Stimulated activated CD8-positive, alpha-beta memory T cell treated with anti-CD3 and anti-CD28 coated beads, Interleukin-7, amount 100 ng/mL, for 1 hour (primary cell): Measurements from ENCODE around the gene TRIP13.
"Not testable (repeated sequence)": the region's sequence is repeated elsewhere in the genome, so short reads cannot be mapped to it uniquely, and the experiment has no call there.

ENCODE experiments used
- DNase-seq, 2 donors: peaks; one replicate each; pipeline ENCODE4 v3.0.0-alpha.2; 2020; ENCODE audit warnings: low read depth in 2 of 2

Gene TRIP13

GRCh38 chr5:891117-891836, 1.4 kb upstream of the TRIP13 start:
- no peak for DNase-seq

DNA sequence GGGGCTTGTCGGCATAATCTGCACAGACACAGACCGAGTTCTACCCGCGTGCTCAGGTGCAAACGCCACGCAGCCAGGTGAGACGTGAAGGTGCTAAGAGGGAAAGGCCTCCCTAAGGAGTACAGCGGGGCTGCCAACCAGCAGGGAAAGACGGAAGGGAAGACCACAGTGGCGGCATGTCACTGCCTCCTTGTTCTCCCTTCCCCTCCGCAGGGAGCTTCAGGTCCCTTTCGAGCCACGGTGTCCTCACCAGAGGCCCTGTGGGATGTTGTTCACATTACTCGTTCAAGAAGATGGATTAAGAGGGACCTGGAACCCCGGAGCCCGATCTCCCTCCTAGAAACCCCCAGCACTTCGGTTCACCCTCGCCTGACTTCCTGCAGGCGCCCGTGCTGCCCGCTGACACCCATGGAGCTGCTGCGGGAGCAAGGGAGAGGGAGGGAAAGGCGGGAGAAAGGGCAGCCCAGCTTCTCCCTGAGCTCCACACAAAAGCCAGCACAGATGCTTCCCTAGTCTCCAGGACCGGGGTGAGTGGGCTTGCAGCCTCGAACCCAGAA, 769 bp upstream of the TRIP13 start:
- DNase-seq, result no peak

DNA sequence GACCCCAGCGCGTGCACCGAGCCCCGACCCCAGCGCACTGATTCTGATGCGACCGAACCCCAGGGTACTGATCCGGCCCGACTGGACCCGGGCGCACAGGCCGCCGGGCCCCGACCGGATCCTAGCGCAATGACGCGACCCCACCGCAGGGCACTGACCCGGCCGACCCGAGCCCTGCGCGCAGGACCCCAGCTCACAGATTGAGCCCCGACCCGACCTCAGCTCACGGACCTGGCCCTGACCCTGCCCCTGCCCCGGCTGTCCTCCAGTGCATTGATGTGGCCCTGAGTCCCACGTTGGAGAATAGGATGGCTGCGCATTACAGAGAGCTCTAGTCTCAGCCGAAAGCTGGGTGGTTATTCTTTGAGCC, 438 bp downstream of the TRIP13 start:
- DNase-seq, result no peak

DNA sequence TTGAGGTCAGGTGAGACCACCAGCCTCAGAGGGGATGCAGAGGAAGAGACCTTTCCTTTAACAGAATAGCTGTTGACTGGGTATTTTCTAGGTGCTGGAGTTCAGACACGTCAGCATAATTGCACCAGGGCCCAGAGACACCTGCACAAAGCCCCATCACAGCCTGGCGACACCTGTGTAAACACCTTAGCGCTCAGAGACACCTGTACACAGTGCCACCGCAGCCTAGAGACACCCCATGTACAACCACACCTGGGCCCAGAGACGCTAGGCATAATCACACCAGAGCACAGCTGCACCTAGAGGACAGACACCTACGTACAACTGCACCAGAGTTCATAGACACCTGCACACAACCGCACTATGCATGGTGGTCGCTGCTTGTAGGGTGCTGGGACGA, 1.0 kb downstream of the TRIP13 start:
- no peak for DNase-seq

DNA sequence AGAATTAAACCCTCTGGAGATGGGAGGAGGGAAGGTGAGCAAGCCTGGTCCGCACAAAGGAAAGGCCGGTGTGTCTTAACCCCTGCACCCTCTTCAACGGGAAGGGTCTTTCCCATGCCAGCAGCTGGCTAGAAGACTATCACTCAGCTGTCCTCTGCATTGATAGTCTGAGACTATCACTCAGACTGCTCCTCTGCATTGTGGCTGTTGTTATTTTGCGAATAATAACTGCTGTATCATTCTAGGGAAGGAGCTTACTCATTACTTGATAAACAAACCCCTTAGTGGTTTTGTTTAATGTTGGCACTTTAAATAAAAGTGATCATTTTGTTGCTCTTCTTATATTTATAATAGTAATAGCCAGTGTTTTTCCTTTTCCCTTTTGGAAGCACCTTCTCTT, 8.1 kb downstream of the TRIP13 start:
- DNase-seq, result no peak

DNA sequence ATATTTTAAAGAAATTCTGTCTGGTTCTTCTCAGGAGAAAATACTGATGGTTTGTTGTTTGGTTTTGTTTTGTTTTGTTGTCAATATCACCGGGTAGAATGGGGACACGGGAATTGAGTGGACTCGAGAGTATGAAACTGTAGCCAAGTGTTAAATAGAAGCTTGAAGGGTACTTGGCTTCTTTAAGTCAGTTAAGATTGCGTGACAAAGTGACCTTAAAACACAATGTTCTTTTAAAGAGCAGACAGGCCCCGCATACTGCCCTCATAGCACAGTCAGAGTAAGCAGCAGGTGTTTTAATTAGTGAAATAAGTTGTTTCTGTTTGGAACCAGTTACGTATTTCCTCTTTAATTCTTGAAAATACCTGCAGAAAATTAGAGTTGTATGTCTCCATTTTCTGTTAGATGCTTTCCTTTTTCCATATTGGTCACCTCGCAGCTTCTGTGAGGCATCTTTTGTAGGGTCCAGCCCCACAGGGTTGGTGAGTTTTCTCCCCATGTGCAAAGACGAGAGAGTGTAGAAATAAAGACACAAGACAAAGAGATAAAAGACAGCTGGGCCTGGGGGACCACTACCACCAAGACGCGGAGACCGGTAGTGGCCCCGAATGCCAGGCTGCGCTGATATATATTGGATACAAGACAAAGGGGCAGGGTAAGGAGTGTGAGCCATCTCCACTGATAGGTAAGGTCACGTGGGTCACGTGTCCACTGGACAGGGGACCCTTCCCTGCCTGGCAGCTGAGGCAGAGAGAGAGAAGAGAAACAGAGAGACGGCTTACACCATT, 9.6 kb downstream of the TRIP13 start:
- no peak for DNase-seq

DNA sequence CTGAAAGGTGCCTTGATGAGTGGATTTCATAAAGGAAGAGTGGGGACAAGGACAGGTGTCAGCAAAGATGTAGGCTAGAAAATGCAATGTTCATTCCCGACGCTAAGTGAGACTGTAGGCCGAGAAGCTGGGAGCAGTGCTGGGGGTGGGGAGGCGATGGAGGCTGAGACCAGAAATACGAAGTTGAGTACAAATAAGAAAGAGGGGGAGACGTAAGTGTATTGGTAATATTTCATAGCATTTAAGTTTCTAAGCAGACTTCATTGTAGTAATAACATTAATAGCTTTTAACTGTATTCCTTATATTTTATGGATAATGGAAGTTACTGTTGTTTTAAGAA, 11.0 kb downstream of the TRIP13 start:
- no peak for DNase-seq

- no peak for DNase-seq
Measured at GRCh38 chr5:905139-905642, 12.5 kb downstream of the TRIP13 start.

GRCh38 chr5:907366-907910, 14.8 kb downstream of the TRIP13 start:
- no peak for DNase-seq

DNA sequence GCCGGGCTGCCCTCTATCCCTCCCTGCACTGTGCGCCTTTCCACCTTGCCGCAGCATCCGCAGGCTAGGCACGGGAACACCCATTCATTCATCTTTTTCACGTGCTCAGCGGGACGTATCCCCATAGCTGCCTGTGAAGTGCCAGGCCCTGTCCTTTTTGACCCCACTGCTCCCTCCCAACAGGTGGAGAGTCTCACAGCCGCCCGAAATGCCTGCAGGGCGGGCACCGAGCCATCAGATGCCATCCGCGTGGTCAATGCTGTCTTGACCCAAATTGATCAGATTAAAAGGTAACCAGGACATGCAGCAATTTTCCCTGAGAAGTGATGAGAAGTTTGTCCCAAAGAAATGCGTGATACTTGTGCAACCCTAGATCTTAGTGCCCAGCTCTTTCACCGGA, 15.5 kb downstream of the TRIP13 start:
- DNase-seq, result no peak

DNA sequence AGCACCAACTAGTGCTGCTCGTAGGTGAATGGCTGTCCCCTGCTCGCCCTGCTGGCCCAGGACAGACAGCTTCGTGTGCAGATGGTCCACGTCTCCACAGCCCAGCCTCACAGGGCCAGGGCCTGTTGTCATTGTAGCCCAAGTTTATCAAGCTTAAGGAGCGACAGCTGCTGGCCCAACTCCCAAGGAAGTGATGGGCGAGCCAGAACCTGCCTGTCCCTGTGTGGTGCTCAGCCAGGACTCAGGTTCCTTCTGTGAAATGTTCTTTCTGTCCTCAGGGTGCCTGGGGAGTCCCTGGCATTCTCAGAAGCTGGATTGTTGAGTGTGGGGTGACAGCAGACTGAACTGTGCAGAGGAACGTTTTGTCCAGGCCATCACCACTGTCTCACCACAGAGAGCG, 16.4 kb downstream of the TRIP13 start:
- no peak for DNase-seq

- DNase-seq, result no peak
Measured at GRCh38 chr5:909994-910768, 17.5 kb downstream of the TRIP13 start.

DNA sequence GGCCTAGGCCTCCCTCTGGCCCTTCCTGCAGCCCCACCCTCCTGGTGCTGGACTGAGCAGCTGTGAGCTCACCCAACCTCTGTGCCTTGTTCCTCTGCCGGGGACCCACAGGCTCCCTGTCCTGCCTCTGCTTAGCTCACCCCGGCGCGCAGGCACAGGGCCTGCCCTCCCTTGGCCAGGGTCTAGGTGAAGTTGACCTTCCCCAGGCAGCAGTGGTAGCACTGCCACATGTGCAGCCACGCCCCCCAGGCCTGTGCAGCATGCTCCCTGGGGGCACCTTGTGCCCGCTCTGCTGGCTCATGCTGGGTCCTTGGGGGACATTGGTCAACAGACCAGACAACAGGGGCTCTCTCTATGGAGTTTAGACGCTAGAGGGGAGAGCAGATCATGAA, 18.1 kb downstream of the TRIP13 start:
- no peak for DNase-seq

DNA sequence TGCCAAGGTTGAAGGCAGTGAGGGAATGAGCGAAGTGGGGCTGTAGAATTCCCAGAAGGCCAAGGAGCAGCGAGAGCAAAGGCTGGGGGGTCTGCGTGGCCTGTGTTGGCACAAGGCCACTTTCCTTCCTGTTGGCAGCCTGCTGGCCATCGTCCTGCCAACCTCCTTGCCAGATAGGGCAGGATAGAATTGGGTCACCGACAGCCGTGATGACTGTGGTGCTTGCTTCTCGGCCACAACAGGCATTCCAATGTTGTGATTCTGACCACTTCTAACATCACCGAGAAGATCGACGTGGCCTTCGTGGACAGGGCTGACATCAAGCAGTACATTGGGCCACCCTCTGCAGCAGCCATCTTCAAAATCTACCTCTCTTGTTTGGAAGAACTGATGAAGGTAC, 18.9 kb downstream of the TRIP13 start:
- no peak for DNase-seq

DNA sequence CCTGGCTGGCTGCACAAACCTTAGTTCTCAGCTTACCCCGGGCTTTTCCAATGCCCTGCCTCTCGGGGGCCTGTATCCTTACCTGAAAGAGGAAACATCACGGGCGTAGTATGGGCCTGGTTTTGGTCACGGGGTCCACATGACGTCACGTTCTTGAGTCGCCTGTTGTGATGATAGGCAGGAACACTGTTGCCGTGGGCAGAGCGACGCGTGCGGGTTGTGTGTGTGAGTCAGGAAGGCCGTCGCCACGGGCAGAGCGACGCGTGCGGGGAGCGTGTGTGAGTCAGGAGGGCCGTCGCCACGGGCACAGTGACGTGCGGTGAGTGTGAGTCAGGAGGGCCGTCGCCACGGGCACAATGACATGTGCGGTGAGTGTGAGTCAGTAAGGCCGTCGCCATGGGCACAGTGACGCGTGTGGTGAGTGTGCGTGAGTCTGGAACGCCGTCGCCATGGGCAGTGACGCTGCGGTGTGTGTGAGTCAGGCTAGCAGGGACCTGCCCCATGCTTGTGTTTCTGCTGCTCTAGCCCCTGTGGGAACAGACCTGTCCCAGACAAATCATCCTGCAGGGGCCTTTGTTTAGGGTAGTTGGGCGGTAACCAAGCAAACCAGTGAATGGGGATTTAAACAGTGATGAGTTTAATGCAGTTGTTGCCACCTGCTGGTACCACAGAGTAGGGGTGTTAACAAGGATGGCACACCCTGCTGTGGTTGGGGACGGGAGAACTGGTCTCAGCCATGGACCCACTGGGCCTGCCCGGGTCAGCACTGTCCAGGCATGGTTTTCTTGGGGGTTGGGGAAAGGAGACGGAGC, 19.8 kb downstream of the TRIP13 start:
- peak in 1 of 2 donors; percentile 20 for DNase-seq

DNA sequence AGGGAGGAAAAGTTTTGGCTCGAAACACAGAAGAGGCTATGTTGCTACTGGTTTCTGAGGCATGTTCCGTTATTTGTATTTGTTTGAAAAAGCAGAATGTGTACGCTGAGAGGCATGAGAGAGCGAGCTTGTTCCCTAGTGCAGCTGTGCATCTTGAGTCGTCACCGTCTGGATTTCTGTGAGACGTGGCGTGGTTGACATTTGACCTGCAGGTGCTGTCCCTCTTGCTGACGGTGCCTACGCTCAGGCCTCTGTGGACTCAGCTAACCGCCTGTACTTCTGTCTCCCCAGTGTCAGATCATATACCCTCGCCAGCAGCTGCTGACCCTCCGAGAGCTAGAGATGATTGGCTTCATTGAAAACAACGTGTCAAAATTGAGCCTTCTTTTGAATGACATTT, 21.5 kb downstream of the TRIP13 start:
- no peak for DNase-seq

DNA sequence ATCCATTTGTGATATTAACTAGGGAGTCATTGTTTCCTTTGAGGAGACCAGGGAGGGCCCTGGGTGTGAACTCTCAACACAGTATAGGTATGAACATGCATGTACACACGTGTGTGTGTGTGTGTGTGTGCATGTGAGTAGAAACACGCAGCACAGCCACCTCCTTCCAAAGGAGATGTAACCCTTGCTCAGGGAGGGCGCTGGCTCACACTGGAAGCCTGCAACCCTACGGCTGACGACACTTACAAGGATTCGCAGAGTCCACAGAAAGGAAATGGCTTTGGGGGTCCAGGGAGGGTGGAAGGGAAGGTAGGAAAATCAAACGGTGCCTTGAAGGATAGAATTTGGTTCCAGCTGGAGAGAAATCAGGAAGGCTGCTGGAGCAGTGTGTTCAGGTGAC, 21.9 kb downstream of the TRIP13 start:
- DNase-seq, result no peak

DNA sequence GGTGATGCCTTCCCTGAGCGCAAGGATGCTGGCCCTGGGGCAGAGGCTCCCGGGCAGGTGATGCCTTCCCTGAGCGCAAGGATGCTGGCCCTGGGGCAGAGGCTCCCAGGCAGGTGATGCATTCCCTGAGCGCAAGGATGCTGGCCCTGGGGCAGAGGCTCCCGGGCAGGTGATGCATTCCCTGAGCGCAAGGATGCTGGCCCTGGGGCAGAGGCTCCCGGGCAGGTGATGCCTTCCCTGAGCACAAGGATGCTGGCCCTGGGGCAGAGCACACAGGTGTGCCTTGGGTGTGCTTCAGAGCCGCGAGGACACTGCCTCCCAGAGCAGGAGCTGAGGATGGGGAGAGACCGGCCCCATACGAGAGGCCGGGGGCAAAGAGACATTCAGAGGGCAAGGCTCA, 22.7 kb downstream of the TRIP13 start:
- DNase-seq, result not testable (repeated sequence)

DNA sequence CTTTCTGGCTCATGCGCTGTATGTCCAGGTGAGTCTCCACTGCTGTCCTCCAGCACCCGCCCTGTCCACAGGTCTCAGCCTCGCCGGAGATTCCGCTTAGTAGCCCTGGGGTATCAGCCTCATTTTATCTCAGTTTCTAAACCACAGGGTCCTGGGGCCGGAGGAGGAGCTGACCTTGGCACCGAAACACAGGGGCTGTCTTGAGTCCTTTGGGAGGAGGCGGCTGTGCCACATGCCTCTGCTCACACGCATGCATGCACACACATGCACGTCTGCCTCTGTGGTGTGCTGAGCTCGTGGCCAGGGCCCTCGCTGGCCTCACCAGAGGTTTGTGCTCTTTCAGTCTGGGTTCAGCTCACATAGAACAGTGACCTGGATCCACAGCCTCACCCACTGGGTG, 23.3 kb downstream of the TRIP13 start:
- no peak for DNase-seq

DNA sequence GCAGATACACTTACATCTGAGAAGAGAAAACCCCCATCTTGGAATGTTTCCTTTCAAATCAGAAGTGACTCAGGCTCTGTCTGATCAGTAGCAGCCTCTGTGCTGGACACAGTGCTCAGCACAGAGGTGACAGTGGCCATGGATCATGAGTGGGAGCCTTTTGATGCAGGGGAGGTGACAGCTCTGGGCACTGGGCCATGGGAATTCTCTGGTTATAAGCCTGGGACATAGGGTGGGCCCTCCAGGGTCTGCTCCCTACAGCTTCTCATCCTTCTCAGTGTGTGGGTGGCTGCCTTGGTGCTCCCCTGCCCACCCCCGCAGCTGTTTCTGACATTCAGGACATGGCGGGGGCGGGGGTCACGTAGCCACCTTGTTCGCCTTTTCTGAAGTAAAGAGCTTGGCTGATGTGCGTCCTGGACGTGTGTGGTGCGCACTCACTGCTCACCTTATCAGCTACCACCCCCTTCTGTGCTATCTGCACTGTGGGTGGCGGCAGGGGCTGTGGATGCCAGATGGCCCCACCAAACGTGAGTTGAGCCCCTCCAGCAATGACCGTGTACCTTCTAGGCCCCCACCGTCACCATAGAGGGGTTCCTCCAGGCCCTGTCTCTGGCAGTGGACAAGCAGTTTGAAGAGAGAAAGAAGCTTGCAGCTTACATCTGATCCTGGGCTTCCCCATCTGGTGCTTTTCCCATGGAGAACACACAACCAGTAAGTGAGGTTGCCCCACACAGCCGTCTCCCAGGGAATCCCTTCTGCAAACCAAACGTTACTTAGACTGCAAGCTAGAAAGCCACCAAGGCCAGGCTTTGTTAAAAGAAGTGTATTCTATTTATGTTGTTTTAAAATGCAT, 24.0 kb downstream of the TRIP13 start:
- DNase-seq, result no peak
